Measurements from ENCODE around the gene TNS3. TPM values are rescaled to one million over a fixed set of nuclear protein-coding genes. Genes with fewer than 3 reads are reported as not detected.
A peak's percentile ranks its signal among the peaks of the same experiment; 100 is the strongest.

Gene TNS3
- total RNA-seq, 1 donor from 2014 or later = 41.2 TPM

DNA sequence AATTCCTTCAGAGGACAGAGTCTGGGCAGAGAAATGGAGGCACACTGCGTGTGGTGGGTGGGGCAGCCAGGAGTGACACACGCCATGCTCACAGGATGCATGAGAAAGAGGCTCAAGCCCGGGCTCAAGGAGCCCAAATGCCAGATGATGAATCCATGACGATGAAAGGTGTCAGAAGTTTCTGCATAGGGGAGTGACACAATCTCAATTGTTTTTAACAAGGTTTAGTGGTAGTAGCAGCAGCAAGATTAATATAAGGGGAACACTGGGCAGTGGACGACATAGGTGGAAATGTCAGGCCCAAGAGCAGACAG lies 126.1 kb downstream of the TNS3 start:
- H3K36me3 ChIP-seq (ENCODE audit: control insufficient read depth, insufficient read depth, low read length) = no peaks in the 10 kb centered on the region
- no peak overlapping the region for H3K4me3 ChIP-seq (ENCODE audit: low read depth, low read length)
- no peak for DNase-seq (ENCODE audit: low read depth)
- no peaks in the 10 kb centered on the region for H3K27me3 ChIP-seq (ENCODE audit: control insufficient read depth, insufficient read depth, low read length)
- no peak for TF ChIP-seq CTCF (IDR thresholded peaks at IDR 0.05; ENCODE audit: insufficient read depth, low read length, poor library complexity, severe bottlenecking)

DNA sequence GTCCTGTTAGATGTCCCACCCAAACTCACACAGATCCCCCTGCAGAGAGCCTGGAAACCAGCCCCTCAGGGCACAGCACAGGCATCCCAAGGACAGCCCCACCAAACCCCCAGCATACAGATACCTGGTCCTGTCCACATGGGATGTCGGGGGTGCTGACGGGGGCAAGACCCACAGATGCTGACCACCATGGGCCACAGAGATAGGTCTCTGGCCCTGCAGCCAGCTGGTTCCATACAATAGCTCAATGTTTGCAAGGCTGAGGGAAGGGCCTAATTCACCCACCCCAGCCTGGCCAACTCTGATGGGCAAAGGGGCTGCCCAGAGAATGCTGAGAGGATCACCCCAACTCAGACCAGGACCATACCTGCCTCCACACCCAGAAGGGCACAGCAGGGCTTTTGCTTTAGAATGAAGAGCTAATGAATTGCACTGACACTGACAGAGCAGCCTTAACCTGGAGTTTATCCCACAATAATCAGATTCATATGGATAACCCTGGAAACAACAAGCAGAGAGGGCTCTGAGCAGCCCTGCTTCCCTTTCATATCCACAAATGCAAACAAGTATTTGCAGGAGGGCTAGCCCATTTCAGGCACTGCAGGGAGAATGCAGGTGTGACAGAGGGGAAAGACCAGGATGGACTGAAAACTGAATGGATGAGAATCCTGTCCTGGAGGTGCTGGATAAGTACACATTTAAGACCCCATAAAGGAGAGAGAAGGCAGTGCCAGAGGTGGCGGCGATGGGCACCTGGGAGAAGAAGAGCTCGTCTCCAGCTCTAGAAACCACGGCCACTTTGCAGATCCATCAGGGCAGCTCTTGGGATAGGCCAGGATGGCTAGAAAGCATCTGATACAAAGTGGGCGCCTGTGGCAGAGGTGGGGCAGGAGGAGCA lies 126.7 kb downstream of the TNS3 start:
- no peak for DNase-seq (ENCODE audit: low read depth)
- H3K36me3 ChIP-seq (ENCODE audit: control insufficient read depth, insufficient read depth, low read length) = no peaks in the 10 kb centered on the region
- H3K4me3 ChIP-seq (ENCODE audit: low read depth, low read length) = no peak overlapping the region
- TF ChIP-seq CTCF (IDR thresholded peaks at IDR 0.05; ENCODE audit: insufficient read depth, low read length, poor library complexity, severe bottlenecking) = no peak
- H3K27me3 ChIP-seq (ENCODE audit: control insufficient read depth, insufficient read depth, low read length) = no peaks in the 10 kb centered on the region

DNA sequence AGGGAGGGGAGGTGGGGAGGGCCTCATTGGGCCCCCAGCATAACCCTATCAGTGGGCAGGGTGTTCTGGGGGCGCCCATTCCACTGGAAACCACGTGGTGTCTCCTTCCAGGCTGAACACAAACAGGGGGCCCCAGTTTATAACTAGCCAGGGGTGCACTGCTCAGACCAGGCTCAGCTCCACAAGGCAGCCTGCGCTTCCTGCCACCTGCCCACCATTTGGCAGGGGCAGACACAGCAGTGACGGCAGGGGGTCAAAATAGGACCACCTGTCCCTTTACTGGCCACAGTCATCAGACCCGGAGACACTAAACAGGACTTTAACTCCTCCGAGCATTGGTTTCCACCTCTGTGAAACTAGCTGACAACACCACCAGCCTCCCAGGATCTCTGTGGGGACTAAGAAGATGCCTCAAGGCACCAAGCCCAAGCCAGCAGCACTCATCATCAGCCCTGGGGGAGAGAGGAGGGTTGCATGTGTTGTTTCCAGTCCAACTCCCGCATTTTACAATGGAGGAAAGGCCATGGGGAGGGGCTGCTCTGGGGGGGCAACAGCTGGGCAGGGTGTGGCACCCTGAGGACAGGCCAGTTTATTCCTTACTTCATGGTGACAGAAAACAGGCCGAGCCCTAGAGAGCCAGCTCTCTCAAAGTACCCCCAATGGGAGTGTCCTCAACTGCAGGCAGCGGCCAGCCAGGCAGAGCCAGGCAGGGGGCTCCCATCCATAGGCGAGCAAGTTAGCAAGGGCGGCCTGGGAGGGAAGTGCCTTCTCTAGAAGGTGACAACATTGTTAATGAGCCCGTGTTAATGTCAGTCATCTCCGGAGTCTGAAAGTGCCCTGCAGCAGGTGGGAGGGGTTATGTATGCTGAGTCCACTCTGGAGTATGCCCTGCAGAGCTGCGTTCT lies 127.6 kb downstream of the TNS3 start:
- Histone ChIP-seq H3K36me3 (ENCODE audit: control insufficient read depth, insufficient read depth, low read length) (no peaks in the 10 kb centered on the region), H3K27me3 (ENCODE audit: control insufficient read depth, insufficient read depth, low read length) (no peaks in the 10 kb centered on the region), H3K4me3 (ENCODE audit: low read depth, low read length) (no peak overlapping the region)
- no peak for TF ChIP-seq CTCF (IDR thresholded peaks at IDR 0.05; ENCODE audit: insufficient read depth, low read length, poor library complexity, severe bottlenecking)
- DNase-seq (ENCODE audit: low read depth) = no peak

DNA sequence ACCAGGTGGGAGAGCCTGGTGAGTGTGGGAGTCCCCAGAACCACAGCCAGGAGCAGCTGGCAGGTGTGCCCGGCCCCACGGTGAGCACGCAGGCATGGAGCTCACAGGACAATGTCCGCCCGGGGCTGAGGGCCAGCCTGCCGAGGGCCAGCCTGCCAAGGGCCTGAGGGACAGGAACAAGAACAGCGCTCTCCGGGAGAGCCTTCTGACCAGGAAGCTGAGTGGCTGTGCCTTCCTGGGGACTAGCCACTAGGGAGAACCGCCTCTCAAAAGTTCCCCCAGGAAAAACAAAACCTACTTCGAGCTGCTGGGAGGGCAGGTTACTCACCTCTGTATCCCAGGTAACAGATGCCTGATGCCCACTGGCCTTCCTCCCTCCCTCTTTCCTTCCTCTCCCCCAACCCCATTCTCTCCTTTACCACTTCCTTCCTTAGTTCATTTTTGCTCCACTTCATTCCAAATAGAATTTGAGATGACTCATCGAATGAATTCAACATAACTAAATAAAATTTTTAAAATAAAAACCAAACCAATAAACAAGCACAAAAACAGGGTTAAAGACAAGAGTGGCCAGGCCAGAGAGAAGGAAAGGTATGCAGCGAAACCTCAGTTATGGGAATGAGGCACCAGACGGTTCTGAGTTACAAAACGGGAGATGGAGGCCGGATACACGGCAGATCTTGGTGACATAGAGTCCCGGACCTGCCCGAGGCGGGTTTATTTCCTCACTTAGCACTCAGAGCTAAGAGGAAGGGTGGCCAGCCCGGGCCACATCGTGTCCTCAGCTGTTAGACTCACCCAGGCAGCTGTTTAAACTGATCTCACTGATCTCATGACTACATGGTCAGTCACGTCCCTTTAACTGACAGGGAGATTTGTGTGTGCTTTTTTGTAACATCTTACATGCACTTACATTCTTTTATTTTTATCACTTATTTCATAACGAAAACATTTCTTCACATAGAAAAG lies 128.5 kb downstream of the TNS3 start:
- Histone ChIP-seq H3K36me3 (ENCODE audit: control insufficient read depth, insufficient read depth, low read length) (no peaks in the 10 kb centered on the region), H3K27me3 (ENCODE audit: control insufficient read depth, insufficient read depth, low read length) (no peaks in the 10 kb centered on the region), H3K4me3 (ENCODE audit: low read depth, low read length) (peak overlapping the region; percentile 29)
- peak; percentile 77 for DNase-seq (ENCODE audit: low read depth)
- no peak for TF ChIP-seq CTCF (IDR thresholded peaks at IDR 0.05; ENCODE audit: insufficient read depth, low read length, poor library complexity, severe bottlenecking)

DNA sequence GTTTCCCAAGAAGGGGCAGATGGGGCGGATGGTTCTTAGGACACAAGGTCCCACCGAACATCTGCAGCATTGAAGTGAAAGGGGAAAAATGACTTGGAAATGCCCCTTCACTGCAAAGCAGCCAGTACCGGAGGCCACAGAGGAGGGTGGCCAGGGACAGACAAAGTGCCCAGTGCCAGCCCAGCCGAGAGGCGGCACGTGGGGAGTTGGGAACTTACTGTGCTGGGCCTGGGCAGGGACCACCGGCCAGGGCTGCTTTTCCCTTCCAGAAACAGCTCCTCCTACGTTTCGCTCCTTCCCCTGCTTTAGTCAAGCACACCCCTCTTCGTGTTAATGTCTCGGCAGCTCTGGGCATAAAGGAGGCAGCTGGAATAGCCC lies 129.2 kb downstream of the TNS3 start:
- Histone ChIP-seq H3K36me3 (ENCODE audit: control insufficient read depth, insufficient read depth, low read length) (no peaks in the 10 kb centered on the region), H3K27me3 (ENCODE audit: control insufficient read depth, insufficient read depth, low read length) (no peaks in the 10 kb centered on the region), H3K4me3 (ENCODE audit: low read depth, low read length) (peak overlapping the region; percentile 29)
- TF ChIP-seq CTCF (IDR thresholded peaks at IDR 0.05; ENCODE audit: insufficient read depth, low read length, poor library complexity, severe bottlenecking) = no peak
- DNase-seq (ENCODE audit: low read depth) = no peak
